ENCODE data around the gene NXN.
"Not testable (repeated sequence)": the region's sequence is repeated elsewhere in the genome, so short reads cannot be mapped to it uniquely, and the experiment has no call there.

NXN gene

DNA sequence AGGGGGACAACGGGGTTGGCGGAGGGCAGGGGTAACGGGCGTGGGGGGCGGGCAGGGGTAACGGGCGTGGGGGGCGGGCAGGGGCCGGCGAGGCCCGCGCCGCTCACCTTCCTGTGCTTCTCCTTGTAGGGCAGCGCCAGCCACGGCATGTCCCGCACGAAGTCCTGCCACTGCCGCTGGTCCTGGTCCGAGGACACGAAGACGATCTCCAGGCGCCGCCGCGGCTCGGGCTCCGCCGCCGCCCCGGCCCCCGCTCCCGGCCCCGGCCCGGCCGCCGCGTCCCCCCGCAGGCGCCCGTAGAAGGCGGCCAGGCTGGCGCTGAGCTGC is 401 bp downstream of the NXN start:
- DNase-seq (ENCODE audit: low spot score) = no peak

DNA sequence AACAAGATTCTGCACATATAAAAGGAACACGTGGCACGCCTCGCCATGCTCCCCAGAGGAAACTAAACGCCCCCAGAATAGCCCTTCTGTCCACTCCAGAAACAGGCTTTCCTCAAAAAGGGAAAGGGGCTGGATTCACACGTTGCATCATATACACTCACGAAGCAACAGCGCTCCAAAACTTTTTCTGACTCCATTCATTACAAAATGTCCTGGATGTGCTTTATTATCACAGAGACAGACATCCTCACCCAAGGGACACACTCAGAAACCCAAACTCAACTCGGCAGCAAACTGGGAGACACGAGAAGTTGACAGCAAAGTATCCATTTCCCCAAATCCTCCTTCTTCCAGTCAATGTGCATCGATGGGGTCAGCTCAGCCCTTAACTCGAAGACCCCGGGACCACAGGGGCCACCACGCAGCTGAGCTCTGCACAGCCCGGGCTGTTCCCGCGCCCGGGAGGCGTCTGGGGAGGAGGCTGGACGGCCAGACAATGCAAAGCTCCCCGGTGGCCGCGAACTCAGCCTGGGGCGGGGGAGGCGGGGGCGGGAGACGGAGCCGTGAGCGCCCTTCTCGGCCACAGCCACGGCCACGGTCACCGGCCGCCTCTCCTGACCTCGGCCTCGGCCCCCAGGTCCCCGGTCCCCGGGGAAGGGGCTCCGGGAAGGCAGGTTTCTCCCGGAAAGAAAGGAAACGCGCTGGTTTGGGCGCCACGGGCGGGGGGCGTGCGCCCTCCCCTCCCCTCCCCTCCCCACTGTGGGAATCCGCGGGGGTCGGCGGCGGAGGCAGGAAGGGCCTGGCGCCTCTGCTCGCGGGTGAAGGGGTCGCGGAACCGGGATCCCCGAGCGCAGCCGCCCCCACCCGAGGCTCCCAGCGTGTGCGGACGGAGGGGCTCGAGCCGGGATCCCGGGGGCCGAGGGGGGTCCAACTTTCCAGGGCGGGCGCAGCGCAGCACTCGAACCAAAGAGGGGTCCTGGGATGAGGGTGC is 1.2 kb downstream of the NXN start:
- DNase-seq (ENCODE audit: low spot score) = no peak

- DNase-seq (ENCODE audit: low spot score) = no peak
Observed at GRCh38 chr17:977166-977565, 2.4 kb downstream of the NXN start.

DNA sequence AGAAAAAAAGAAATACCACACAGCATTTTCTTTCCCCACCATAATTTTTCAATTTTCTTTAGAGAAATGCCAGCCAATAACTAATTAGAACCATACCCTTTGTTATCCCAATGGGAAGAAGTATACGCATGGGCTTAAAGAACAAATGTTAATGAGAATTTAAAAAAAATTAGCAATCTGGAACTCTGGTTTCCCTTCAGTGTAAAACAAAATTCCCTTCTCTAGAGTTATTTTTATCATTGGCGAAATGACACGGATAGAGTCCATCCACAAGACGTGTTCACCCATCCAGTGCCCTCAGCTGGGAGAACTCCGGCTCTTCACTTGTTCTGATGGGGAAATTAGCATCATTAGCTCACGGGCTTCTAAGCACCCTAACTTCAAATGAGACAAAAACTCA is 3.3 kb downstream of the NXN start:
- no peak for DNase-seq (ENCODE audit: low spot score)

GRCh38 chr17:975371-975915 is 4.1 kb downstream of the NXN start:
- no peak for DNase-seq (ENCODE audit: low spot score)

GRCh38 chr17:974778-975177 is 4.8 kb downstream of the NXN start:
- not testable (repeated sequence) for DNase-seq (ENCODE audit: low spot score)

GRCh38 chr17:973053-973452 is 6.5 kb downstream of the NXN start:
- DNase-seq (ENCODE audit: low spot score) = no peak

DNA sequence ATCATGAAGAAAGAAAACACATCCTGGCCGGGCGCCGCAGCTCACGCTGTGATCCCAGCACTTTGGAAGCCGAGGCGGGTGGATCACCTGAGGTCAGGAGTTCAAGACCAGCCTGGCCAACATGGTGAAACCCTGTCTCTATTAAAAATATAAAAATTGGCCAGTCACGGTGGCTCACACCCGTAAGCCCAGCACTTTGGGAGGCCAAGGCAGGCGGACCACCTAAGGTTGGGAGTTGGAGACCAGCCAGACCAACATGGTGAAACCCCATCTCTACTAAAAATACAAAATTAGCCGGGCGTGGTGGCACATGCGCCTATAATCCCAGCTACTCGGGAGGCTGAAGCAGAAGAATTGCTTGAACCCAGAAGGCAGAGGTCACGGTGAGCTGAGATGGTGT is 7.7 kb downstream of the NXN start:
- DNase-seq (ENCODE audit: low spot score) = not testable (repeated sequence)

- no peak for DNase-seq (ENCODE audit: low spot score)
Observed at GRCh38 chr17:970364-970763, 9.2 kb downstream of the NXN start.

DNA sequence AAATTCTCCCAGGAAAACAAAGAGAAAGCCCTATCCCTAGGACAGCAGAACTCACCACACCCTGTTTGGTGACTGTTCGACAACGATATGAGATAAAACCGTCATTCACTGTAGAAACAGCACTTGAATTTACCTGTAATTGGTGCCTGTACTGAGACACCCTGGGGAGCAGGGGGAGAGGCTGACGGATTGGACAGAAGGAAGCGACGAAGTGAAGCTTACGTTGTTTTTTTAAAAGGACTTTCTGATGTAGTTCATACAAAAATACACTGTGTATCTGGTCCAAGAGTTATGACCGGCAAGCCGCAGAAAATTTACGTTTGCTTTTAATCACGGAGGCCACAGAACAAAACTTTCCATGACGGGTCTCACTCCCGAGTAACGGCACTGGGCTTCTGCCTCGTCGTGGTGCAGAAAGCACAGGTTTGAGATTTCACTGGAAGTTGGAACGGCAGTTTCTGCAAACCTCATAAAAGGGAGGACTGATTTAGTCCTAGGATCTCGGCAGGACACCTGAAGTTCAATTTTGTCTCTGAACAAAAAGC is 9.7 kb downstream of the NXN start:
- DNase-seq (ENCODE audit: low spot score) = no peak

- DNase-seq (ENCODE audit: low spot score) = no peak
Observed at GRCh38 chr17:968812-969730, 10.5 kb downstream of the NXN start.

DNA sequence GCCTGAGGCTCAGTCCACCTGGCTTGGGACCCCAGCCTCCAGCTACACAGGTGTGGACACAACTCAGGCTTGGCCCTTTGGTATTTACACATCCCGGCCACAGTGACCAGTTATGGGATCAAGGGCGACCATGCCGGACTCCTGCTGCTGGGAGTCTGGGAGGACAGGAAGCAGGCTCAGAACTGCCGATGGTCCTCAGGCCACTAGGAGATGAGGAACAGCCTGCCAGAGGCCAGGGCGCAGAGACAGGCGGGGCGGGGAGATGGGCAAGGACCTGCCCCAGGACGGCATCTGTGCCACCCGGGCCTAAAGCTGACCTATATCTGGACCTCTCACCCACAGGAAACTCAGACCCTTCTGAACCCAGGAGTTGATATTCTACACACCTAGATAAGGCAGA is 12.5 kb downstream of the NXN start:
- no peak for DNase-seq (ENCODE audit: low spot score)

- DNase-seq (ENCODE audit: low spot score) = no peak
Observed at GRCh38 chr17:965311-965989, 14.1 kb downstream of the NXN start.

DNA sequence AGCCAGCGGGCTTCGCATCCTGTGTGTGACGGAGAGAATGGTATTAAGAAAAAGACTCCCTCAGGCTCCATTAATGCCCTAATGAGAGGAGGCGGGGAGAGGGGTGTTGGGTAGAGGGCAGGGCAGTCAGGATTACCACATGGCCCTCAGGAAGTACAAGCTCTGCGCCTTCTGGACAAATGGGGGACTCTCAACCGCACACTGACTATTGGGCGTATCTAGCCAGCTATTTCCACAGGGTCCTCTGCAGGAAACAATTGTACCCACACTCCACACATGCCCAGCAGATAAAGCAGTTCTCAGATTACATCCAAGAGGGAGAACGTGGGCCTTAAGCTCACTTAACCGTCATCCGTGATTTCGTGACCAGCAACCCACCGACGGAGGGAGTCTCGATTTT is 14.7 kb downstream of the NXN start:
- DNase-seq (ENCODE audit: low spot score) = no peak

DNA sequence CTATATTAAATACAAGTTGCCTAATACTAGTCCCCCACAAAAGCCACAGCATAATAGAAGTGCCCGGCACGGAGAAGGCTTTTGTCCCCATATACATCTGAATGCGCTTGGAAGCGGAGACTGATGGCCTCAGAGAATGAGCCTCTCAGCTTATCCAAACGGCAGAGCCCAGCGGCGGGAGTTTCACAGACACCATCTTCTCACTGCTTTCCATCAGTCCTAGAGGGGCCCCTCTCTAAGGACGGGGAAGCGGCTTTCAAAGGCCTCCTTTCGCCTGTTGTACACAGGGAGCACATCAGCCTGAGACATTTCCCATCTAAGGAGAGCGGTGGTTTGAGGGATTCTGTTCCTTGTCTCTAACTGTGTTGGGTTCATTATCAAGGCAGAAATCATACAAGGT is 16.9 kb downstream of the NXN start:
- no peak for DNase-seq (ENCODE audit: low spot score)

DNA sequence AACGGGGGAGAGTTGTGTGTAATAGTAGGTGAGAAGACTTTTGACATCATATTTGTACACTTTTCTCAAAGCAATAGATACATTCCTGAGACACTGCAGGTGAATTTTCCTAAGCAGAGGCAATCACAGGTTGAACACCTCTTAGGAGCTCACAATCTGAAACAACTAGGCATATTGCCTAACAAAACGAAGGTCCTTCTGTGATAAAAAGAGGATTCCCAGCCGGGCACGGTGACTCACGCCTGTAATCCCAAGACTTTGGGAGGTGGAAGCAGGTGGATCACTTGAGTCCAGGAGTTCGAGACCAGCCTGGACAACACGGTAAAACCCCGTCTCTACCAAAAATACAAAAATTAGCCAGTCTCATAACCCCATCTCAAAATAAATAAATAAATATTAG is 17.4 kb downstream of the NXN start:
- DNase-seq (ENCODE audit: low spot score) = no peak

GRCh38 chr17:958712-959451 is 20.7 kb downstream of the NXN start:
- DNase-seq (ENCODE audit: low spot score) = no peak

- no peak for DNase-seq (ENCODE audit: low spot score)
Observed at GRCh38 chr17:957856-958421, 21.6 kb downstream of the NXN start.

GRCh38 chr17:956905-957304 is 22.7 kb downstream of the NXN start:
- DNase-seq (ENCODE audit: low spot score) = no peak

DNA sequence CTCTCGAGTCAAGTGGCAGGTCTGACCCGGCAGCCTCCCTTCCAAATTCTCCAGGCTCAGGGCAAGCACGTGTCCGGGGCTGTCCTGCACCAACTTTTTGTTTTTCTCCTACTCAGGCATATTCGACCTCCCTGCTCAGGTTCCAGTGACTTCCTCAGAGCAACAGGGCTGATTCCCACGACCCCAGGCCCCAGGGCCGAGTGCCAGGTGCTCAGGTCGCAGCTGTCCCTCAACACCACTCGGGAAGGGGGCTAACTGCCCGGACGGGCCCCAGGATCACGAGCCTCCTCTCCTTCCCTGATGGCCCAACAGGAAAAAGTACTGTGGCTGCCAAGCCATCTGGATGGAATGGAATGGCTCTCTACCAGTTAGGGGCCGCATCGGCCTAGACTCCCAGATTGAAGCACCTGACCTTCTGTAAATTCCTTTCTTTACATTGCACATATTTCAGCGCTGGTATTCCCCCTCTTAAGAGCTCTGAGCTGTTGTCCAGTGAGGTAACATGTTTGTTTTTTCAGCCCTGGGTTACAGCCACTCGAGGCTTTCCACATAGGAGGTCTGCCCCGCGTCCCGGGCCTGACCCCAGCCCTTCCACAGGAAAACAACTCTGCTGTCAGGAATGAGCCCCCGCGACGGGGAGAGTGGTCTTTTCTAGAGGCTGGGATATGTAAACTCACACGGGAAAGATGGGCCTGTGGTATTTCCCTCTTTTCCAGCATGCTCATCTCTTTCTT is 25.0 kb downstream of the NXN start:
- DNase-seq (ENCODE audit: low spot score) = no peak
